Transverse colon (tissue), 4 donors: ENCODE data around the gene PLPPR3.

Experiments used
- CTCF ChIP-seq, 5 experiments: fragments of 200-600 bp in 3 of 5; fragments of 450-650 bp in 2 of 5; sonication (generic) in 3 of 5; IDR thresholded peaks; 1 replicate in 2 of 5; 2 replicates in 3 of 5; pipeline ENCODE4 v1.5.1; 2016 to 2017; ENCODE audit warnings: antibody characterized with exemption in 5 of 5, inconsistent platforms in 3 of 5, mild to moderate bottlenecking in 2 of 5, moderate library complexity in 1 of 5
- EP300 ChIP-seq: sonication (generic); formaldehyde crosslinking; IDR thresholded peaks from one replicate; pipeline ENCODE4 v1.6.1; 2017; ENCODE audit warnings: antibody characterized with exemption, low read depth
- POLR2AphosphoS5 ChIP-seq, 3 donors: sonication (generic); formaldehyde crosslinking; IDR thresholded peaks; one replicate each; pipeline ENCODE4 v1.6.1; 2016; ENCODE audit warnings: antibody characterized with exemption in 3 of 3

- TF ChIP-seq CTCF (IDR thresholded peaks at IDR 0.05): no peak
- TF ChIP-seq EP300: no peak
- no peak for TF ChIP-seq POLR2AphosphoS5 (IDR thresholded peaks at IDR 0.05)
These were observed 32.1 kb downstream of the PLPPR3 start for GRCh38 chr19:789701-790060.
